ENCODE measurements around the gene PRXL2B.

The PRXL2B gene

DNA sequence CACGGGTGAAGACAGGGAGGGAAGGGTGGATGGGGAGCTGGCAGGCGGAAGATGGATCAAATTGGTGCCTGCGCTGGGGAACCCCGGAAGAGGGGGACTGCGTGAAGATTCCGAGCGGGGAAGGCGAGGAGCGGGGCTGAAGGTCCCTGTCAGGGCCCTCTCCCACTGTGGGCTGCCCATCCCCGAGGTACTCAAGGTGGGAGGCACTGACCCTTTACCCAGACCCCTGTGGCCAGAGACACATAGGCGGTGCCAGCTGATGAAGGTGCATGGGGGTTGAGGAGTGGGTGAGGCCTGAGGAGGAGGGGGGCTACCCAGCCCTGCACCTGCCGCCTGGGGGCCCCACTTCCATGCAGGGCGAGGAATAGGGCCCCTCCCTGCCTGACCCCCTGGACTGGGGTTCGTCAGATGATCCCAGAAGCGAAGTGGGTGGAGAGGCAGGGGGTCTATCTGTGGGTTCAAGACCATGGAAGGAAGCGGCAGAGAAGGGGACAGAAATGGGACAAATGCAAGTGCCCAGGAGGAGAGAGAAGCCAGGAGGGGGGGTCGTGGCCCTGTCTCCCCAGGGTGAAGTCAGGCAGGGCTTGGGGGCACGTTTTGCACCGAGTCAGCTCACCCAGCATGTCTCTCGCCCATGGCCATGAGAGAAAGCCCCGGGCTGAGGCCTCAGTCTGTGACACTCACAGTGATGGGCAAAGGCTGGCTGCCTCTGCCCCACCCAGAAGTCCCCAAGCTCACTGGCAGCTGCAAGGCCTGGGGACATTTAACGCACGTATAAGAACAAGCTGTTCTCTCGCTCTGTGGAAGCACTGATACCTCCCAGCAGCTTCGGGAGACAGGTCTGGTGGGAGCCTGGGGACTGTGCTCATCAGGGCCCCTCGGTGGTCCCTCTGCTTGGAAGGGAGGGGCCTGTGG is 53.3 kb downstream of the PRXL2B start:
- DNase-seq: no peak

DNA sequence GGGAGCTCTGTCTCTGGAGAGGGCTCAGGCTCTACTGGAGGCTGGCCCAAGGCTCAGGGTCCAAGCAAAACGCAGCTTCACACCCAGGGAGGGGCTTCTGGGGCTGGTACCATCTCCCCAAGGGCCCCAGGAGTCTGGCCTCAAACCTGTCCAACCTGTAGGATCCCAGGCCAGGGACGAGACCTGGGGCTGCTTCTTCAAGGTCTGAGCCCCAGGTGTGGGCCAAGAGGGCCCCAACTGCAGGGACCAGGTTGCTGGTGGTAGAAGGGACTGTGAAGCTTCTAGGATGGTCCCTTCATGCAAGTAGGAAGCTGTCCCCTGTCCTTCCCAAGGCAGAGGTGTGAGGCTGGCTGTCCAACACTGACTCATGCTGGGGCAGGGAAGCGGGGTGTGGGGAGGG is 54.0 kb downstream of the PRXL2B start:
- no peak for DNase-seq
